HepG2 (cell line): ENCODE results near the gene PRR19. TPM values are rescaled to one million over a fixed set of nuclear protein-coding genes. Genes with fewer than 3 reads are reported as not detected.
A peak's percentile ranks its signal among the peaks of the same experiment; 100 is the strongest.

ENCODE experiments used
- ARNT ChIP-seq: fragments of 450-650 bp; IDR thresholded peaks from 2 replicates; pipeline ENCODE4 v1.6.1; 2017
- HMG20A ChIP-seq: IDR thresholded peaks from 2 replicates; pipeline ENCODE4 v1.6.1; 2016; ENCODE audit warnings: borderline replicate concordance
- JUNB ChIP-seq: sonication (generic); formaldehyde crosslinking; IDR thresholded peaks from 2 replicates; pipeline ENCODE4 v1.8.0; 2022; ENCODE audit warnings: missing genetic modification reagents, mild to moderate bottlenecking, borderline replicate concordance
- KDM1A ChIP-seq: IDR thresholded peaks from 2 replicates; pipeline ENCODE4 v1.6.1; 2016; ENCODE audit warnings: missing compliant biosample characterization
- MTA1 ChIP-seq: sonication (generic); formaldehyde crosslinking; IDR thresholded peaks from 2 replicates; pipeline ENCODE4 v1.4.0; 2020; ENCODE audit warnings: missing genetic modification reagents, mild to moderate bottlenecking, borderline replicate concordance
- PHB2 ChIP-seq: fragments of 450-650 bp; IDR thresholded peaks from 2 replicates; pipeline ENCODE4 v1.6.1; 2018; ENCODE audit not compliant: partially characterized antibody
- POGZ ChIP-seq: sonication (generic); formaldehyde crosslinking; IDR thresholded peaks from 2 replicates; pipeline ENCODE4 v1.4.0; 2020; ENCODE audit warnings: mild to moderate bottlenecking, missing genetic modification reagents
- POLR2G ChIP-seq: fragments of 200-400 bp; formaldehyde crosslinking; IDR thresholded peaks from 2 replicates; pipeline ENCODE4 v1.6.1; 2018; ENCODE audit warnings: mild to moderate bottlenecking, low read depth, low read length, moderate library complexity
- RBAK ChIP-seq: sonication (generic); formaldehyde crosslinking; IDR thresholded peaks from 2 replicates; pipeline ENCODE4 v1.5.1; 2020; ENCODE audit warnings: mild to moderate bottlenecking, missing genetic modification reagents
- RCOR2 ChIP-seq: IDR thresholded peaks from 2 replicates; pipeline ENCODE4 v1.6.1; 2016; ENCODE audit warnings: missing biosample characterization, missing genetic modification reagents
- SIN3A ChIP-seq: IDR thresholded peaks from 2 replicates; pipeline ENCODE4 v1.6.1; 2011; ENCODE audit warnings: low read depth, mild to moderate bottlenecking, control low read depth, low read length, borderline replicate concordance
- SNAPC2 ChIP-seq: sonication (generic); formaldehyde crosslinking; IDR thresholded peaks from 2 replicates; pipeline ENCODE4 v1.8.1; 2022; ENCODE audit warnings: mild to moderate bottlenecking, missing genetic modification reagents
- TOPORS ChIP-seq: sonication (generic); formaldehyde crosslinking; IDR thresholded peaks from 2 replicates; pipeline ENCODE4 v1.8.0; 2023; ENCODE audit warnings: mild to moderate bottlenecking, missing genetic modification reagents
- U2AF2 ChIP-seq: fragments of 200-400 bp; formaldehyde crosslinking; IDR thresholded peaks from 2 replicates; pipeline ENCODE4 v1.6.1; 2017; ENCODE audit warnings: low read depth, mild to moderate bottlenecking, low read length
- ZBTB42 ChIP-seq: sonication (generic); formaldehyde crosslinking; IDR thresholded peaks from 2 replicates; pipeline ENCODE4 v1.5.0; 2020; ENCODE audit warnings: mild to moderate bottlenecking, missing genetic modification reagents
- ZNF138 ChIP-seq: sonication (generic); formaldehyde crosslinking; IDR thresholded peaks from 2 replicates; pipeline ENCODE4 v1.5.0; 2020; ENCODE audit warnings: mild to moderate bottlenecking, low read depth, missing genetic modification reagents
- ZNF256 ChIP-seq: sonication (generic); formaldehyde crosslinking; conservative IDR thresholded peaks from 2 replicates; pipeline ENCODE4 v1.4.0; 2020; ENCODE audit warnings: missing genetic modification reagents
- ZNF274 ChIP-seq: sonication (generic); formaldehyde crosslinking; IDR thresholded peaks from 2 replicates; pipeline ENCODE4 v1.5.1; 2020; ENCODE audit warnings: mild to moderate bottlenecking, missing genetic modification reagents
- ZNF292 ChIP-seq: sonication (generic); formaldehyde crosslinking; IDR thresholded peaks from 2 replicates; pipeline ENCODE4 v1.8.1; 2022; ENCODE audit warnings: mild to moderate bottlenecking, low read depth, missing genetic modification reagents, borderline replicate concordance
- ZNF44 ChIP-seq: sonication (generic); formaldehyde crosslinking; IDR thresholded peaks from 2 replicates; pipeline ENCODE4 v1.5.1; 2020; ENCODE audit warnings: mild to moderate bottlenecking, missing genetic modification reagents
- ZNF678 ChIP-seq: sonication (generic); formaldehyde crosslinking; IDR thresholded peaks from 2 replicates; pipeline ENCODE4 v1.4.0; 2020; ENCODE audit warnings: mild to moderate bottlenecking, missing genetic modification reagents
- ZNF703 ChIP-seq: sonication (generic); formaldehyde crosslinking; IDR thresholded peaks from 2 replicates; pipeline ENCODE4 v1.5.1; 2020; ENCODE audit warnings: missing genetic modification reagents, mild to moderate bottlenecking, moderate library complexity, borderline replicate concordance
- ZNF720 ChIP-seq: sonication (generic); formaldehyde crosslinking; IDR thresholded peaks from 2 replicates; pipeline ENCODE4 v1.4.0; 2020; ENCODE audit warnings: missing genetic modification reagents
- ZNF782 ChIP-seq: sonication (generic); formaldehyde crosslinking; IDR thresholded peaks from 2 replicates; pipeline ENCODE4 v1.4.0; 2020; ENCODE audit warnings: missing genetic modification reagents, mild to moderate bottlenecking, borderline replicate concordance
- polyA plus RNA-seq, 8 experiments: library from polyadenylated mRNA; depleted of rRNA in 3 of 8; stranded (reverse) in 7 of 8; unstranded in 1 of 8; fragments of >200 nt; fragmentation: Illumina TruSeq in 4 of 8; extraction: Trizol in 4 of 8; gene quantifications; 2 replicates each; pipeline versions ENCODE4 v1.2.1 to v1.2.3, GENCODE V29; 2011 to 2016; ENCODE audit warnings: low read depth in 4 of 8, missing spikeins in 1 of 8, mixed read lengths in 1 of 8; ENCODE audit not compliant: insufficient read depth in 1 of 8
- total RNA-seq, 5 experiments: library from RNA; depleted of rRNA; stranded (reverse); fragments of >200 nt; fragmentation: Illumina TruSeq; extraction: Trizol; gene quantifications; 2 replicates each; pipeline ENCODE4 v1.2.3, GENCODE V29; 2016; ENCODE audit warnings: low read depth in 1 of 5
- TF ChIP-seq, protein P1 (sequence below): sonication (generic); formaldehyde crosslinking; IDR thresholded peaks from 2 replicates; pipeline ENCODE4 v1.8.0; 2023; ENCODE audit warnings: mild to moderate bottlenecking, missing genetic modification reagents
- TF ChIP-seq, protein P2 (sequence below), 2 experiments: sonication (generic) in 1 of 2; formaldehyde crosslinking in 1 of 2; IDR thresholded peaks; 2 replicates each; pipeline versions ENCODE4 v1.4.0 to v1.6.1; 2018 to 2020; ENCODE audit warnings: missing genetic modification reagents in 2 of 2, borderline replicate concordance in 1 of 2, low read depth in 1 of 2, mild to moderate bottlenecking in 1 of 2, missing biosample characterization in 1 of 2

Gene PRR19
- total and polyA plus RNA-seq, 2 of the 13 experiments (the other 11 are each of a cell fraction or from before 2014, with no cell fraction given) = 0.21 to 0.33 TPM

DNA sequence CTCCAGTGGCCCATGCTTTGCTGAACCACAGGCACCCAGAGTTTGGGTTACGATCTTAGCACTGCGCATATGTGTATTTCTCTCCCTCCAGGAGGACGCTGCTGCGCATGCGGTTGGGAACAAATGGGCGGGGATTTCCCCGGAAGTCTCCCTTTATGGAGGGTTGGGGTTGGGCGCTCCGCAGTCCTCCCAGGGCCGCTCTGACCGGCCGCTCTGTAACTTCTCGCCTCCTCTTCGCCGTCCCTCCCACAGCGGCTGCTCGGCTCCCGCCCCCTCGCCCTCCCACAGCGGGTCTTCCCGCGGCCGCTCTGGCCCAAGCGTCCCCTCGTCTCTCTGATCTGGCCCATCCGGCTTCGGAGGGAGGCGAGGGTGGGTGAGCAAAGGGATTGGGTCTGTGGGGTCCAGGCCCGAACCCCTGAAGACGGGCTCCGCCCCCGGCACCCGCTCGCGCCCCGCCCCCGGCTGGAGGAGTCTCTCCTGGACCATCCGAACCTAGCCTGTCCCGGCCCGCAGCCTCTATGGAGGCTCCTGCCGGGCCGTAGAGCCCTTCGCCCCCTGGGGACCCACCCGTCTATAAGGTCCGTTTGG lies 23.5 kb downstream of the PRR19 start, which contains the start of gene MEGF8 (continued):
- TF ChIP-seq SIN3A (no peak), ZNF138 (CRISPR knock-in tag) (no peak), POGZ (CRISPR knock-in tag) (peak; percentile 65; the same call in 1 of the 2 replicates), POLR2G (peak; percentile 84), ARNT (no peak), TOPORS (CRISPR knock-in tag) (no peak), ZNF292 (CRISPR knock-in tag) (no peak), ZNF256 (CRISPR knock-in tag) (no peak), JUNB (CRISPR knock-in tag) (no peak), SNAPC2 (CRISPR knock-in tag) (peak; percentile 63; the same call in 1 of the 2 replicates), ZNF703 (CRISPR knock-in tag) (no peak), KDM1A (CRISPR knock-in tag) (no peak), ZNF678 (CRISPR knock-in tag) (peak; percentile 60), ZNF720 (CRISPR knock-in tag) (no peak), ZNF782 (CRISPR knock-in tag) (no peak), RBAK (CRISPR knock-in tag) (no peak), U2AF2 (no peak), ZBTB42 (CRISPR knock-in tag) (no peak; the same call in 1 of the 2 replicates), MTA1 (CRISPR knock-in tag) (no peak), ZNF44 (CRISPR knock-in tag) (no peak), HMG20A (CRISPR knock-in tag) (no peak), ZNF274 (0 out of 2 replicates have a peak, but pooled peaks have one; percentile 2), RCOR2 (CRISPR knock-in tag) (no peak), PHB2 (no peak)
- TF ChIP-seq, protein P1, sequence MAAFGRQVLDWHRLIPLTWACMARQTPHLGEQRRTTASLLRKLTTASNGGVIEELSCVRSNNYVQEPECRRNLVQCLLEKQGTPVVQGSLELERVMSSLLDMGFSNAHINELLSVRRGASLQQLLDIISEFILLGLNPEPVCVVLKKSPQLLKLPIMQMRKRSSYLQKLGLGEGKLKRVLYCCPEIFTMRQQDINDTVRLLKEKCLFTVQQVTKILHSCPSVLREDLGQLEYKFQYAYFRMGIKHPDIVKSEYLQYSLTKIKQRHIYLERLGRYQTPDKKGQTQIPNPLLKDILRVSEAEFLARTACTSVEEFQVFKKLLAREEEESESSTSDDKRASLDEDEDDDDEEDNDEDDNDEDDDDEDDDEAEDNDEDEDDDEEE = peak; percentile 63; the same call in 1 of the 2 replicates
- TF ChIP-seq, protein P2, sequence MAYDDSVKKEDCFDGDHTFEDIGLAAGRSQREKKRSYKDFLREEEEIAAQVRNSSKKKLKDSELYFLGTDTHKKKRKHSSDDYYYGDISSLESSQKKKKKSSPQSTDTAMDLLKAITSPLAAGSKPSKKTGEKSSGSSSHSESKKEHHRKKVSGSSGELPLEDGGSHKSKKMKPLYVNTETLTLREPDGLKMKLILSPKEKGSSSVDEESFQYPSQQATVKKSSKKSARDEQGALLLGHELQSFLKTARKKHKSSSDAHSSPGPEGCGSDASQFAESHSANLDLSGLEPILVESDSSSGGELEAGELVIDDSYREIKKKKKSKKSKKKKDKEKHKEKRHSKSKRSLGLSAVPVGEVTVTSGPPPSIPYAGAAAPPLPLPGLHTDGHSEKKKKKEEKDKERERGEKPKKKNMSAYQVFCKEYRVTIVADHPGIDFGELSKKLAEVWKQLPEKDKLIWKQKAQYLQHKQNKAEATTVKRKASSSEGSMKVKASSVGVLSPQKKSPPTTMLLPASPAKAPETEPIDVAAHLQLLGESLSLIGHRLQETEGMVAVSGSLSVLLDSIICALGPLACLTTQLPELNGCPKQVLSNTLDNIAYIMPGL (CRISPR knock-in tag; IDR thresholded peaks at IDR 0.05; ENCODE audit: borderline replicate concordance in 1 of 2, low read depth in 1 of 2) = peak; percentile 74 to 82; a peak in 3 of 4 replicates
